Measurements from ENCODE around the gene GTF2H4. TPM values are rescaled to one million over a fixed set of nuclear protein-coding genes. Genes with fewer than 3 reads are reported as not detected.

The GTF2H4 gene
- total RNA-seq, 1 donor from 2014 or later, result 67.2 TPM

DNA sequence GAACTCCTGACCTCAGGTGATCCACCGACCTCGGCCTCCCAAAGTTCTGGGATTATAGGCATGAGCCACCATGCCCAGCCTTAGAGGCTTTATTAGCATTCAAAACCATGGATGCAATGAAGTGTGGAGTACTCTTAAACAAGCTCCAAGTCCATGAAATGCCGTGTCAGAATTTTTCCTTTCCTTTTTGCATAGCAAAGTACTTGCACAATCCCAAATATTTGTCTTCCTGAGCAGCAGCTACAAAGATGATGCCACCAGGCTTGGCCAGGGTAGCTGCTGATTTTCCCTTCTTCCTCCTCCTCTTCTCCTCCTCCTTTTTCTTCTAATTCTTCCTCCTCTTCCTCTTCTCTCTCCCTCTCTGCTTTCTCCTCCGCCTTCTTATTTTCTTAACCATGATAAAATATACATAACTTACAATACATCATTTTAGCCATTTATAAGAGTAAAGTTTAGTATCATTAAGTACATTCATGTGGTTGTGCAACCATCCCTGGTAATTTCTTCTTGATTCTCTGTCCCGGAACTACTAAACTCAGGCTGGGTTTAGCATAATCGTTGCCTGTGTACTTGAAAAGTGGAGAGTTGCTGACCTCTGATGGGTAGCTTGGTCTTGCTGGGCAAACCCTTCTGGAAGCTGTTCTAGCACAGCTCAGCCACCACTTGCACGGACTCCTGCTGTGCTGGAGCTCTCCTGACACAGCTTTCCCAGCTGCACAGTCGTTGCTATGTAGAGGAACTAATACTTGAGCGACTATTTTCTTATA is 53.1 kb downstream of the GTF2H4 start:
- TF ChIP-seq, protein P1, sequence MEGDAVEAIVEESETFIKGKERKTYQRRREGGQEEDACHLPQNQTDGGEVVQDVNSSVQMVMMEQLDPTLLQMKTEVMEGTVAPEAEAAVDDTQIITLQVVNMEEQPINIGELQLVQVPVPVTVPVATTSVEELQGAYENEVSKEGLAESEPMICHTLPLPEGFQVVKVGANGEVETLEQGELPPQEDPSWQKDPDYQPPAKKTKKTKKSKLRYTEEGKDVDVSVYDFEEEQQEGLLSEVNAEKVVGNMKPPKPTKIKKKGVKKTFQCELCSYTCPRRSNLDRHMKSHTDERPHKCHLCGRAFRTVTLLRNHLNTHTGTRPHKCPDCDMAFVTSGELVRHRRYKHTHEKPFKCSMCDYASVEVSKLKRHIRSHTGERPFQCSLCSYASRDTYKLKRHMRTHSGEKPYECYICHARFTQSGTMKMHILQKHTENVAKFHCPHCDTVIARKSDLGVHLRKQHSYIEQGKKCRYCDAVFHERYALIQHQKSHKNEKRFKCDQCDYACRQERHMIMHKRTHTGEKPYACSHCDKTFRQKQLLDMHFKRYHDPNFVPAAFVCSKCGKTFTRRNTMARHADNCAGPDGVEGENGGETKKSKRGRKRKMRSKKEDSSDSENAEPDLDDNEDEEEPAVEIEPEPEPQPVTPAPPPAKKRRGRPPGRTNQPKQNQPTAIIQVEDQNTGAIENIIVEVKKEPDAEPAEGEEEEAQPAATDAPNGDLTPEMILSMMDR (IDR thresholded peaks at IDR 0.05; ENCODE audit: partially characterized antibody, unreplicated experiment), result no peak
- H3K4me3 Mint-ChIP-seq (ENCODE audit: unreplicated experiment), result no peak overlapping the region

DNA sequence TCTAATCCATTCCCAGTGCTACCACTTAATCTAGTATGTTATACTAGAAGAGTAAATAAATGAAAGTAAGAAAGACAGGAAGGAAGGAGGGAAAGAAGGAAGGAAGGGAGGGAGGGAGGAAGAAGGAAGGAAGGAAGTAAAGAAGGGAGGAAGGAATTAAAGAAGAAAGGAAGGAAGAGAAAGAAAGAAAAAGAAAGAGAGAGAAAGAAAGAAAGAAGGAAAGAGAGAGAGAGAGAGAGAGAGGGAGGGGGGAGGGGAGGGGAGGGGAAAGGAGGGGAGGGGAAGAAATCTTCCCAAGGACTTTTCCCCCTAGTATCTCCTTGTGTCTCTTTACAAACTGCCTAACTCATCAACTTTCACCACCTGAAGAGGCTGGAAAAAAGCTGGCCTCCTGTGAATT is 54.7 kb downstream of the GTF2H4 start:
- no peaks in the 10 kb centered on the region for H3K4me1 Mint-ChIP-seq (ENCODE audit: low read depth, unreplicated experiment)
- TF ChIP-seq, protein P1 (IDR thresholded peaks at IDR 0.05; ENCODE audit: partially characterized antibody, unreplicated experiment), result no peak
- H3K36me3 Mint-ChIP-seq (ENCODE audit: unreplicated experiment), result peaks cover 5% of the 10 kb centered on the region
- no peak for DNase-seq
- H3K27me3 Mint-ChIP-seq (ENCODE audit: unreplicated experiment), result peaks cover 7% of the 10 kb centered on the region
- H3K9me3 Mint-ChIP-seq (ENCODE audit: unreplicated experiment), result peaks cover 6% of the 10 kb centered on the region
- H3K27ac Mint-ChIP-seq (ENCODE audit: unreplicated experiment), result no peak overlapping the region
- H3K4me3 Mint-ChIP-seq (ENCODE audit: unreplicated experiment), result no peak overlapping the region

More for the DNA sequence above, 53.1 kb downstream of the GTF2H4 start:
- DNase-seq, result no peak
- Mint-ChIP-seq H3K27me3 (ENCODE audit: unreplicated experiment) (peaks cover 8% of the 10 kb centered on the region), H3K4me1 (ENCODE audit: low read depth, unreplicated experiment) (no peaks in the 10 kb centered on the region), H3K9me3 (ENCODE audit: unreplicated experiment) (peaks cover 9% of the 10 kb centered on the region), H3K27ac (ENCODE audit: unreplicated experiment) (no peak overlapping the region), H3K36me3 (ENCODE audit: unreplicated experiment) (peaks cover 9% of the 10 kb centered on the region)

DNA sequence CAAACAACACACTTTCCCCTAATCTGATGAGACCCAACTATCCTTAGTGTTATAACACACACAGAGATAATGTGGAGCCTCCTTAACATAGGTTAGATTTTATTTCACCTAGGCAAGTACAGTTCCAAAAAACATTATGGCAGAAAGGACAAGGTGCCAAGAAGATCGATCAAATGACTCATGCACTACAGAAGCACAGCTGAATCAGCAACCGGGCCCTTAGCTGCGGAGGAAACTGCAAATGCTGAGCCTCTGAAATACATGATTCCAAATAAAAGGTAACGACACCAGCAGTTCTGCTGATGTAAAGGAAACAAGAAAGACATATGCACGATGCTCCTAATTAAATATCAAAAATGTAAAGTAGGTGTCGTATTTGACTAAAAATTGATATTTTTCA is 55.6 kb downstream of the GTF2H4 start:
- Mint-ChIP-seq H3K36me3 (ENCODE audit: unreplicated experiment) (peaks cover 5% of the 10 kb centered on the region), H3K27me3 (ENCODE audit: unreplicated experiment) (peaks cover 5% of the 10 kb centered on the region), H3K4me3 (ENCODE audit: unreplicated experiment) (no peak overlapping the region), H3K27ac (ENCODE audit: unreplicated experiment) (no peak overlapping the region), H3K9me3 (ENCODE audit: unreplicated experiment) (peaks cover 6% of the 10 kb centered on the region), H3K4me1 (ENCODE audit: low read depth, unreplicated experiment) (no peaks in the 10 kb centered on the region)
- DNase-seq, result no peak
- TF ChIP-seq, protein P1 (IDR thresholded peaks at IDR 0.05; ENCODE audit: partially characterized antibody, unreplicated experiment), result no peak

Small RNAs within 50 kb of the gene (microRNA-seq; reads per million reads assigned to microRNA genes)
- 11.6 reads per million, percentile 52 among the genes with 10 or more reads in this experiment for gene MIR4640 (ENCODE audit: unreplicated experiment)

Other genes with a start within 250 kb of the GTF2H4 start
- 26.9 TPM for gene DHX16, start 235.2 kb upstream of the GTF2H4 start, total RNA-seq (ENCODE audit: unreplicated experiment)
- gene PPP1R18, start 221.6 kb upstream of the GTF2H4 start, total RNA-seq (ENCODE audit: unreplicated experiment), result 175 TPM
- gene NRM, start 217.2 kb upstream of the GTF2H4 start, total RNA-seq (ENCODE audit: unreplicated experiment), result 52.2 TPM
- gene MDC1, start 190.9 kb upstream of the GTF2H4 start, total RNA-seq (ENCODE audit: unreplicated experiment), result 50.4 TPM
- gene TUBB, start 187.9 kb upstream of the GTF2H4 start, total RNA-seq (ENCODE audit: unreplicated experiment), result 2,264 TPM
- gene FLOT1, start 165.5 kb upstream of the GTF2H4 start, total RNA-seq (ENCODE audit: unreplicated experiment), result 191 TPM
- gene IER3, start 163.7 kb upstream of the GTF2H4 start, total RNA-seq (ENCODE audit: unreplicated experiment), result 13.5 TPM
- gene DDR1, start 23.7 kb upstream of the GTF2H4 start, total RNA-seq (ENCODE audit: unreplicated experiment), result 120 TPM
- gene VARS2, start 6.0 kb downstream of the GTF2H4 start, total RNA-seq (ENCODE audit: unreplicated experiment), result 47.0 TPM
- gene SFTA2, start 24.0 kb downstream of the GTF2H4 start, total RNA-seq (ENCODE audit: unreplicated experiment), result not detected
- gene MUCL3, start 32.8 kb downstream of the GTF2H4 start, total RNA-seq (ENCODE audit: unreplicated experiment), result not detected
- gene MUC21, start 75.5 kb downstream of the GTF2H4 start, total RNA-seq (ENCODE audit: unreplicated experiment), result not detected
- gene MUC22, start 102.3 kb downstream of the GTF2H4 start, total RNA-seq (ENCODE audit: unreplicated experiment), result not detected
- gene C6orf15, start 204.4 kb downstream of the GTF2H4 start, total RNA-seq (ENCODE audit: unreplicated experiment), result not detected
- gene PSORS1C1, start 206.6 kb downstream of the GTF2H4 start, total RNA-seq (ENCODE audit: unreplicated experiment), result not detected
- not detected for gene CDSN, start 212.2 kb downstream of the GTF2H4 start, total RNA-seq (ENCODE audit: unreplicated experiment)
- 0.49 TPM for gene PSORS1C2, start 230.9 kb downstream of the GTF2H4 start, total RNA-seq (ENCODE audit: unreplicated experiment)
- gene CCHCR1, start 249.6 kb downstream of the GTF2H4 start, total RNA-seq (ENCODE audit: unreplicated experiment), result 28.7 TPM

Measured in glutamatergic neuron (in vitro differentiated cells).